DMS114 treated with DMSO at 0.1 percent for 48 hours (cell line): Measurements from ENCODE around the gene ACP4.

Experiments
- DNase-seq: peaks from one replicate; lab custom pipeline; 2025; ENCODE audit not compliant: unreplicated experiment; lab: John Stamatoyannopoulos, UW

The ACP4 gene

GRCh38 chr19:50820549-50821247 is 30.5 kb downstream of the ACP4 start:
- no peak for DNase-seq

- no peak for DNase-seq
These were observed 31.0 kb downstream of the ACP4 start for GRCh38 chr19:50821248-50821612.

GRCh38 chr19:50821622-50822021 is 31.4 kb downstream of the ACP4 start:
- DNase-seq, result no peak

- no peak for DNase-seq
These were observed 32.5 kb downstream of the ACP4 start for GRCh38 chr19:50822661-50823208.

- DNase-seq, result no peak
These were observed 33.3 kb downstream of the ACP4 start, which contains the start of gene KLK1 for GRCh38 chr19:50823389-50824042. KLK1 (minus strand) TSS chr19:50823787; CDS start chr19:50823748, 39 bp downstream.

- DNase-seq, result no peak
These were observed 36.5 kb downstream of the ACP4 start for GRCh38 chr19:50826492-50827240.

- DNase-seq, result no peak
These were observed 37.3 kb downstream of the ACP4 start for GRCh38 chr19:50827476-50827875.

GRCh38 chr19:50829801-50830200 is 39.6 kb downstream of the ACP4 start:
- DNase-seq, result no peak

- DNase-seq, result no peak
These were observed 40.2 kb downstream of the ACP4 start for GRCh38 chr19:50830266-50831025.

- DNase-seq, result no peak
These were observed 40.8 kb downstream of the ACP4 start for GRCh38 chr19:50831026-50831396.

- DNase-seq, result no peak
These were observed 42.5 kb downstream of the ACP4 start for GRCh38 chr19:50832666-50833065.

GRCh38 chr19:50833117-50833801 is 43.0 kb downstream of the ACP4 start, which contains the start of gene KLK15:
KLK15 (minus strand) TSS chr19:50833574; CDS start chr19:50831492, 2,082 bp downstream.
- DNase-seq, result no peak

GRCh38 chr19:50833802-50834167 is 43.6 kb downstream of the ACP4 start:
- no peak for DNase-seq

GRCh38 chr19:50835103-50835784 is 45.0 kb downstream of the ACP4 start:
- DNase-seq, result no peak

- DNase-seq, result peak; percentile 57
These were observed 45.7 kb downstream of the ACP4 start for GRCh38 chr19:50835785-50836542.

GRCh38 chr19:50836543-50837195 is 46.5 kb downstream of the ACP4 start:
- DNase-seq, result no peak

- no peak for DNase-seq
These were observed 47.1 kb downstream of the ACP4 start for GRCh38 chr19:50837300-50837699.

- DNase-seq, result no peak
These were observed 48.0 kb downstream of the ACP4 start for GRCh38 chr19:50838239-50838638.
